ENCODE results near the gene KANK3.
"Not testable (repeated sequence)": the region's sequence is repeated elsewhere in the genome, so short reads cannot be mapped to it uniquely, and the experiment has no call there.

KANK3 gene

DNA sequence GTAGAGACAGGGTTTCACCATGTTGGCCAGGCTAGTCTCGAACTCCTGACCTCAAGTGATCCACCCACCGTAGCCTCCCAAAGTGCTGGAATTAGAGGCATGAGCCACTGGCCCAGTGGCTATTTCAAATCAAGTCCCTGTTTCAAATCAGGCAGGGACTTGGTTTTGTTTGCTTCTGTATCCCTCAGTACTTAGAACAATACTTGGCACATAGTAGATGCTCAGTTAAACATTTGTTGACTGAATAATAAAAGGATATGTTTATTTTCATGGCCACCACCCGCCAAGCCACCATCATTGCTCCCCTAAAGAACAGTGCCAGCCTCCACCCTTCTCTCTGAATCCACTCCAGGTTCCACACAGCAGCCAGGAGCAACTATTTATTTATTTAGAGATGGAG lies 17.6 kb downstream of the KANK3 start:
- no peak for DNase-seq (ENCODE audit: low read depth in 1 of 2, low spot score in 1 of 2)
- no peak for TF ChIP-seq JUND (IDR thresholded peaks at IDR 0.05; ENCODE audit: low read depth)
- in situ Hi-C loops (cut with HindIII; ENCODE audit: low pct_unique_long_range_greater_than_20kb, low sequenced_read_pairs) = no loop called here

DNA sequence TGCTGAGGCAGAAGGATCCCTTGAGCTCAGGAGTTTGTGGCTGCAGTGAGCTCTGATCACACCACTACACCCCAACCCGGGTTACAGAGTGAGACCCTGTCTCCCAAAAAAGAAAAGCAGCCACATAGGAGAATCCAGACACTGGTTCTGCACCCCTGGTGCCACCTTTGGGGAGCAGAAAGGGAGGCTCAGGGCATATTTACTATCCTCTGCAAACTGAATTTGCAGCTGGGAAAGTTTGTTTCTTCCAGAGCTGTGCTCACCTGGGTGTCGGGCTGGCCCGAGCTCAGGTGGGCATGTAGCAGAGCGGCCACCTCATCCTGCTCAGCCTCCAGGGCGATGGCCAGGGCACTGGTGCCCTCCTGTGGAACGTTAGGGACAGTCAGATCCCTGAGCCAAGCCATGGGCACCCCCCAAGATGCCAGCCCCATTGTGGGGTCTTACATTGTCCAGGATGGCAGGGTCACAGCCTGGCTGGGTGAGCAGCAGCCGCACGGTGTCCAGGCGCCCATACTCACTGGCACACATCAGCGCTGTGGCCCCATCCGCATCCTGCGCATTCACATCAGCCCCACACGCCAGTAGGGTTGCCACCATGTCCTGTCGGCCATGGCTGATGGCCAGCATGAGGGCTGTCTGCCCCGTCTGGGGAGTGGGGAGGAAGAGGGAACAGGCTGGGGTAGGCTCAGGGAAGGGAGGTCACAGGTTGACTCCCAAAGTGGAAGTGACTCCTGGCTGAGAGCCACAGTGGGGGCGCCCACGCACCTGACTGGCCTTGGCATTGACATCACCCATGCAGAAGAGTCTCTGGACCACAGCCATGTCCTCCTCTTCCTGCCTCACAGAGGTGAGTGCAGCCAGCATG lies 18.6 kb downstream of the KANK3 start:
- no peak for DNase-seq (ENCODE audit: low read depth in 1 of 2, low spot score in 1 of 2)
- in situ Hi-C loops (cut with HindIII; ENCODE audit: low pct_unique_long_range_greater_than_20kb, low sequenced_read_pairs) = no loop called here
- TF ChIP-seq JUND (IDR thresholded peaks at IDR 0.05; ENCODE audit: low read depth) = no peak

DNA sequence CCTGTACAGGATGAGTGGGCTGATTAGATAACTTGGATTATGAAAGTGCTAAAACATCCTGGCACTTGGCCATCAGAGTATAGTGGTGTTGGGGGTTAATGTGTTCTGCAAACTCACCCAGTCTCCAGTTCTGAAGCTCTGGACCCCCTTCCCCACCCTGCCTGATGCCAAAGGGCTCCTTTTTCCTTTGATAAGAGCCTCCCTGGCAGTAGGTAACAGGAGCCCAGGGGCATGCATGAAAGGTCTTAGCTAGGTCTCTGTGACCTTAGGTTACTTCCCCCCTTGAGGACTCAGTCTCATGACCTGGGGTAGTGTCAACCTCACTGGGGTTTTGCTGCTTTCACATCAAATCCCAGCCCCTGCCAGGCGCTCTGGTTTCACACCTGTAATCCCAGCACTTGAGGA lies 19.3 kb downstream of the KANK3 start:
- no peak for DNase-seq (ENCODE audit: low read depth in 1 of 2, low spot score in 1 of 2)
- in situ Hi-C loops (cut with HindIII; ENCODE audit: low pct_unique_long_range_greater_than_20kb, low sequenced_read_pairs) = no loop called here
- TF ChIP-seq JUND (IDR thresholded peaks at IDR 0.05; ENCODE audit: low read depth) = no peak

DNA sequence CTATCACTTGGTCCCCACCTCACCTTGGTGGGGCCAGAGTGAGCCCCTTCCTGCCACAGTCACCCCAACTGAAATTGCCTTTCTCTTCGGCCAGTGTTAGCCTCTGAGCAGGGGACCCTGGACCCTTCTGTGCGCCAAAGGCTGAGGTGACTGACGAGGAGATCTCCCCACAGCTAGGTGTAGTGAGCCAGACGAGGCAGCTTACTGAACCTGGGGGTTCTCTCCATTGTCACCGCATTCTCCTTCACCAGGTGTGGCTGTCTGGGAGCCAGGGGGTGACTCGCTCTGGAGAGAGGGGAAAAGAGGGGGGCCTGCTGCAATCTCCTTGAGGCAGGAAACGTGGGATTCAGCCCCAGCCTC lies 20.4 kb downstream of the KANK3 start:
- in situ Hi-C loops (cut with HindIII; ENCODE audit: low pct_unique_long_range_greater_than_20kb, low sequenced_read_pairs) = no loop called here
- DNase-seq (ENCODE audit: low read depth in 1 of 2, low spot score in 1 of 2) = no peak
- TF ChIP-seq JUND (IDR thresholded peaks at IDR 0.05; ENCODE audit: low read depth) = no peak

DNA sequence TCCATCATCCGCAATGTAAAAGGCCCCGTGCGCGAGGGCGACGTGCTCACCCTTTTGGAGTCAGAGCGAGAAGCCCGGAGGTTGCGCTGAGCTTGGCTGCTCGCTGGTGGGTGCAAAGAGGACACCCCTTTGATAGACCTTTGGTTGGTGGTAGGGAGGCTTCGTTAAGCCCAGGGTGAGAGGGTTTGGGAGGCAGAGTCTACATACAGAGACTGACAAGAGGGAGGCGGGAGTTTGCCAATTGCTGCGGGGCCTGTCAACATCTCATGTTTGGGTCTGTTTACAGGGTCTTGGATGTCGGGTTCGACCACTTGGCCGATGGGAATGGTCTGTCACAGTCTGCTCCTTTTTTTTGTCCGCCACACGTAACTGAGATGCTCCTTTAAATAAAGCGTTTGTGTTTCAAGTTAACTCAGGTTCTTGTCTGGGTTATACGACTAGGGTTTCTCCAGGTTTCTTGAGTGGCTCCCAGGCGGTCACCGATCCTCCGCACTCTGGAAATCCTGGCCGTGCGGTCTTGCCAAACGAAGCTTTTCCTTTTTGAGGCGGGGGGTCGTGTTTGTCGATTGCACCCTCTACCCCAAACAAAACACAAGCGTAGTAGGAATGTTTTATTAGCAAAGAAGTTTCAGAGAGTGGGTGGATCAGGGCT lies 20.9 kb downstream of the KANK3 start:
- in situ Hi-C loops (cut with HindIII; ENCODE audit: low pct_unique_long_range_greater_than_20kb, low sequenced_read_pairs) = no loop called here
- no peak for DNase-seq (ENCODE audit: low read depth in 1 of 2, low spot score in 1 of 2)
- TF ChIP-seq JUND (IDR thresholded peaks at IDR 0.05; ENCODE audit: low read depth) = no peak

DNA sequence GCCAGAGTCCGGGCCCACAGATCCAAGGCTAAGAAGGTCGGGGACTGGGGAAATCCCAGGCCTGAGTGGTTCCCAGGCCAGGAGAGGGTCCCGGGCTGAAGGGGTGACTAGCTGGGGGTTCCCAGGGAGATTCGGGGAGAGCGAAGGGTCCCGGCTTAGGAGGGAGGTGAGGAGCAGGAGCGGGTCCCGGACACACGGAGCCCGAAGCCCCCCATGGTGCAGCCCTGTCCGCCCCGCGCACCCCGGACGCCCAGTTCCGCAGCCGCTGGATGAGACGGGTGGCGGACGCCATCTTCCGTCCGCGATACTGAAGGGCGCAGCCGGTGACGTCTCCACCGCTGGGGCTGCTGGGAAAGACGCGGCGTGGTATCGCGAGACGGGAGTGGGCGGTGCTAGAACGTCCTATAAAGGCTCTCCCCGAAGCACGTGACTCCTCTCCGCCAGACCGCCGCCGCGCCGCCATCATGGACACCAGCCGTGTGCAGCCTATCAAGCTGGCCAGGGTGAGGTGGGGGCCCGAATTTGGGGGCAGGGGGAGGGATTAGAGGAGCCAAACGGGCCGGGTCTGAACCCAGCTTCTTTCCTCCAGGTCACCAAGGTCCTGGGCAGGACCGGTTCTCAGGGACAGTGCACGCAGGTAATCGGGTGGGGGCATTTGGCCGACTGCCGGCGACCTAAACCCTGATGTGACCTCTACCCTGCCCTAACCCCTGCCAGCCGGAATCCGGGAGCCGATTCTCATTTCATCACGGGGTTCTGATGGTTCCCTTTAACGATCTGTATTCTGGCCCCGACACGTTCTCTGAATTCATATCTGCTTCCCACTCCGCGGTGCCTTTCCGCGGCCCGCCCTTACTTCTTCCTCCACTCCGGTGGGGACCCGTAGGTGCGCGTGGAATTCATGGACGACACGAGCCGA lies 21.7 kb downstream of the KANK3 start, which contains the start of the genes NDUFA7 and RPS28:
Gene NDUFA7 (minus strand): TSS at position 309 of the 919 bp plus-strand sequence. CDS start 17 bp downstream, at position 292.
Gene RPS28 (plus strand): TSS at position 430 of the 919 bp plus-strand sequence. CDS start 35 bp downstream, at position 465.
- DNase-seq (ENCODE audit: low read depth in 1 of 2, low spot score in 1 of 2) = peak; percentile 48 to 94
- in situ Hi-C loops (cut with HindIII; ENCODE audit: low pct_unique_long_range_greater_than_20kb, low sequenced_read_pairs) = no loop called here
- TF ChIP-seq JUND (IDR thresholded peaks at IDR 0.05; ENCODE audit: low read depth) = no peak

DNA sequence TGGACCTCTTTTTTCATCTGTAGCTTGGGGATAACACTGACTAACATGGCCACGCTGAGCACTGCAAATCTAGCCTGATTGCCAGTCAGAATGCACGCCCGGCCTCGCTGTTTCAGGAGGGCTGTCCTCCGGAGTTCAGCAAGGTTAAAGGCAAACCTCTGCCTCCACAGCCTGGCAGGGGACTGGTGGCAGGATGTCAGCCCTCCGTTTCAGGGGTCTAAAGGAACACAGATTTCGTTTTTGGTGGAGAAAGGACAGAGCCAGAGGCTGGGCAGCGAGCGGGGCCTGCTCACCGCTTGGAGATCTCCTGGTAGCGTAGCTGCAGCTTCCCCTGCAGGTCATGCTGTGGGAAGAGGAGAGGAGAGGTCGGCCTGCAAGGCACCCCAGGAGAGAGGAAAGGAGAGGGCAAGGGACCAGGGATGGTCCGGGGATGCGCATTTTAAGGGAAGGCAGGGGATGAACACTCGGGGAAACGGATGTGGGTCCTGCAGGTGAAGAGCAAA lies 22.4 kb downstream of the KANK3 start:
- in situ Hi-C loops (cut with HindIII; ENCODE audit: low pct_unique_long_range_greater_than_20kb, low sequenced_read_pairs) = no loop called here
- no peak for TF ChIP-seq JUND (IDR thresholded peaks at IDR 0.05; ENCODE audit: low read depth)
- no peak for DNase-seq (ENCODE audit: low read depth in 1 of 2, low spot score in 1 of 2)

DNA sequence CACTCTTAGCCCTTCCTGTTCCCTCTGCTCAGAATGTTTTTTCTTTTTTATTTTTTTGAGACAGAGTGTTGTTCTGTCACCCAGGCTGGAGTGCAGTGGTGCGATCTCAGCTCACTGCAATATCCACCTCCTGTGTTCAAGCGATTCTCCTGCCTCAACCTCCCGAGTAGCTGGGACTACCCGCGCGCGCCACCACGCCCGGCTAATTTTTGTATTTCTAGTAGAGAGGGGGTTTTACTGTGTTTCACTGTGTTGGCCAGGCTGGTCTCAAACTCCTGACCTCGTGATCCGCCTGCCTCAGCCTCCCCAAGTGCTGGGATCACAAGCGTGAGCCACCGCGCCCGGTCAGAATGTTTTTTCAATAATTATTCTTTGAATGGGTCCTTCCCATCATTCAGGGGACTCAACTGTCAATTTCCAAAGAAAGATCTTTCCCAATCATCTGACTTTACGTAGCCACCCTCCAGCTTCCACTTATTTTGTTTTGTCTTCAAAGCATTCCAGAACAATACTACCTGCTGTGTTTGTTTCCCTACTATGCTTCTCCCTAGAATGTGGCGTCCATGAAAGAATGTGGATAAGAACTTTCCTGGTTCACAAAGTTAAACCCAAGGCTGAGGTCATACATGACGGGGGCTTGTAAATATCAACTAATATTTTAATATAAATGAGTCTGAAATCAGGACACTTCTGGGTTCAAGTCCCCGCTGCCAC lies 23.1 kb downstream of the KANK3 start:
- in situ Hi-C loops (cut with HindIII; ENCODE audit: low pct_unique_long_range_greater_than_20kb, low sequenced_read_pairs) = no loop called here
- TF ChIP-seq JUND (IDR thresholded peaks at IDR 0.05; ENCODE audit: low read depth) = no peak
- no peak for DNase-seq (ENCODE audit: low read depth in 1 of 2, low spot score in 1 of 2)

DNA sequence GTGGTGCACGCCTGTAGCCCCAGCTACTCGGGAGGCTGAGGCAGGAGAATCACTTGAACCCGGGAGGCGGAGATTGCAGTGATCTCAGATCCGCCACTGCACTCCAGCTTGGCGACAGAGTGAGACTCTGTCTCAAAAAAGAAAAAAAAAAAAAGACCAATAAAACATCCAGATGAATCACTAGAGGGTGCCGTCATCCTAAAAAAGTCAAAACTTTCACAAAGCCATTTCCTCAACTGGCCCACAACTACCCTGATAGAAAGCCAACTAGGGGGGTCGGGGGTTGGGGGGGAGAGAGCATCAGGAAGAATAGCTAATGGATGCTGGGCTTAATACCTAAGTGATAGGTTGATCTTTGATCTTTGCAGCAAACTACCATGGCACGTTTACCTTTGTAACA lies 24.2 kb downstream of the KANK3 start:
- in situ Hi-C loops (cut with HindIII; ENCODE audit: low pct_unique_long_range_greater_than_20kb, low sequenced_read_pairs); DNase-seq (ENCODE audit: low read depth in 1 of 2, low spot score in 1 of 2): not testable (repeated sequence)

DNA sequence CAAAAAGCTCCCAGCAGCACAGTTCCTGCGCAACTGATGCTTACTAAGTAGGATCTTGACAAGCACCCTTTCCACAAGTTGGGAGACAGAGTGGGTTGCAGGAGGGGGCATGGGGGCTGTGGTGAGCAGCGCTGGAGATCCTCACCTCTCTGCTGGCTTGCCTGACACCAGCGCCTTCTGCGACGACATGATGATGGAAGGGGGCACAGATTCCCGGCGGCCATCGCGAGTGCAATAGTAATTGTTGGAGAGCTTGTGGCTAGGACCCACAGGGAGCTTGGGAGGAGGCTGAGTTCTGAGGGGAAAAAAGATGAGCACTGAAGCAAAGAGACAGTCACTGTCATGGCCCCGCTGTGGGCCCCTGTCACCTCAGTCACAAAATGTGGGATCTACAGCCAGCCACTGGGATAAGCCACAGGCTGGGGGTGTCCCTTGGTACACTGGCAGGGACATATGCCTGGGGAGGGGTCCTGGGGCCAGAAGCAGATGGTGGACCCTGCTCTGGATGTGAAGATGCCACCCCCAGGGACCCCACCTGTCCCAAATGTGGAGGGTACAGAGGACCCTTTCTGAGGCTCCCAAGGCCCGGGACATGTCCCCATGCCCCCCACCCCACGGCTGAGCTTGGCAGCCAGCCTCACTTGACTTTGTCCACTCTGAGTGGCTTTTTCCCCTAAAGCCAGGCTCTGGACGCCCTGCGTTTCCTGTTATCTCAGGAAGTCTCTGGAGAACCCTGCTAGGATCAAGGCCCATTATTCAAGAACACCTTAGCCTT lies 26.5 kb downstream of the KANK3 start:
- no peak for DNase-seq (ENCODE audit: low read depth in 1 of 2, low spot score in 1 of 2)
- TF ChIP-seq JUND (IDR thresholded peaks at IDR 0.05; ENCODE audit: low read depth) = no peak
- in situ Hi-C loops (cut with HindIII; ENCODE audit: low pct_unique_long_range_greater_than_20kb, low sequenced_read_pairs) = no loop called here

DNA sequence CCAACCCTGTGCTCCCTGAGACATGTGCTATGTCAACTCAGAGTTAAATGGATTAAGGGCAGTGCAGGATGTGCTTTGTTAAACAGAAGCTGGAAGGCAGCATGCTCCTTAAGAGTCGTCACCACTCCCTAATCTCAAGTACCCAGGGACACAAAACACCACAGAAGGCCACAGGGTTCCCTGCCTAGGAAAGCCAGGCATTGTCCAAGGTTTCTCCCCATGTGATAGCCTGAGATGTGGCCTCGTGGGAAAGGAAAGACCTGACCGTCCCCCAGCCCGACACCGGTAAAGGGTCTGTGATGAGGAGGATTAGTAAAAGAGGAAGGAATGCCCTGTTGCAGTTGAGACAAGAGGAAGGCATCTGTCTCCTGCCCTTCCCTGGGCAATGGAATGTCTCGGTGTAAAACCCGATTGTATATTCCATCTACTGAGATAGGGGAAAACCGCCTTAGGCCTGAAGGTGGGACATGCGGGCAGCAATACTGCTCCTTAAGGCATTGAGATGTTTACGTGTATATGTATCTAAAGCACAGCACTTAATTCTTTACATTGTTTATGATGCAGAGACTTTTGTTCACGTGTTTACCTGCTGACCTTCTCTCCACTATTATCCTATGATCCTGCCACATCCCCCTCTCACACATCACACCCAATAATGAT lies 28.0 kb downstream of the KANK3 start:
- DNase-seq (ENCODE audit: low read depth in 1 of 2, low spot score in 1 of 2); in situ Hi-C loops (cut with HindIII; ENCODE audit: low pct_unique_long_range_greater_than_20kb, low sequenced_read_pairs): not testable (repeated sequence)
